CD4-positive, alpha-beta T cell treated with Interleukin-6 at 100 ng/mL for 8 hours (primary cell): ENCODE measurements around the gene HTRA3.

Source experiments
- DNase-seq: peaks from one replicate; pipeline ENCODE4 v3.0.0-alpha.2; 2020; ENCODE audit warnings: mixed read lengths, low spot score

Gene HTRA3

GRCh38 chr4:8292478-8293107 lies 23.0 kb downstream of the HTRA3 start:
- no peak for DNase-seq

- DNase-seq, result no peak
These were observed 23.8 kb downstream of the HTRA3 start for GRCh38 chr4:8293131-8293975.

GRCh38 chr4:8294036-8294435 lies 24.5 kb downstream of the HTRA3 start:
- no peak for DNase-seq

GRCh38 chr4:8294775-8295174 lies 25.2 kb downstream of the HTRA3 start:
- DNase-seq, result no peak

- no peak for DNase-seq
These were observed 25.9 kb downstream of the HTRA3 start for GRCh38 chr4:8295471-8295870.

GRCh38 chr4:8296491-8296890 lies 26.9 kb downstream of the HTRA3 start:
- DNase-seq, result no peak

GRCh38 chr4:8297141-8297601 lies 27.6 kb downstream of the HTRA3 start:
- no peak for DNase-seq

GRCh38 chr4:8297691-8298485 lies 28.3 kb downstream of the HTRA3 start:
- DNase-seq, result no peak

GRCh38 chr4:8300832-8301231 lies 31.3 kb downstream of the HTRA3 start:
- DNase-seq, result no peak

GRCh38 chr4:8301851-8302730 lies 32.5 kb downstream of the HTRA3 start:
- DNase-seq, result no peak

GRCh38 chr4:8303081-8303480 lies 33.5 kb downstream of the HTRA3 start:
- no peak for DNase-seq

GRCh38 chr4:8303485-8304281 lies 34.1 kb downstream of the HTRA3 start:
- DNase-seq, result no peak

GRCh38 chr4:8304827-8305695 lies 35.5 kb downstream of the HTRA3 start:
- no peak for DNase-seq

GRCh38 chr4:8305851-8306471 lies 36.4 kb downstream of the HTRA3 start:
- DNase-seq, result no peak

GRCh38 chr4:8306511-8307021 lies 37.0 kb downstream of the HTRA3 start:
- DNase-seq, result no peak

- DNase-seq, result no peak
These were observed 37.6 kb downstream of the HTRA3 start for GRCh38 chr4:8307121-8307520.

GRCh38 chr4:8307714-8308113 lies 38.2 kb downstream of the HTRA3 start:
- DNase-seq, result no peak

- DNase-seq, result no peak
These were observed 38.6 kb downstream of the HTRA3 start for GRCh38 chr4:8308144-8308543.
